Measurements from ENCODE around the gene CEP126.
A peak's percentile ranks its signal among the peaks of the same experiment; 100 is the strongest.

DNA sequence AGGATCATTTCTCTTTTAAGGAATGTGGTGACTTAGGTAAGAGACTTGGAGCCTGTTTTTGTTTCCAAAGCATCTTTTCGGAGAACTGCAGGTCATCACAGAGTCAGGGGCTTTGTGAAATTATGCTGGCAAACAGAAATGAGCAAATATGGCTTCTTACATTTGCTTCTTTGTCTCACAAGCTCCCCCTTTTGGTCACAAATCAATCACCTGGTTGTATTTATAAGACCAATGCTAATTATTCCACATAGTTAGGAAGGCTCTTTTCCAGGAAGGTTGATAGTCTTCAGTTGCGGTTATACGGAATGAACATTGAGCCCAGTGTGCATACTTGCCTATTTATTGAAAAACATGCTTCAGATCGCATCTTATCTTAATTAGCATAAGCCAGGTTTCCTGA lies 34.6 kb upstream of the CEP126 start:
- TF ChIP-seq, protein P1, sequence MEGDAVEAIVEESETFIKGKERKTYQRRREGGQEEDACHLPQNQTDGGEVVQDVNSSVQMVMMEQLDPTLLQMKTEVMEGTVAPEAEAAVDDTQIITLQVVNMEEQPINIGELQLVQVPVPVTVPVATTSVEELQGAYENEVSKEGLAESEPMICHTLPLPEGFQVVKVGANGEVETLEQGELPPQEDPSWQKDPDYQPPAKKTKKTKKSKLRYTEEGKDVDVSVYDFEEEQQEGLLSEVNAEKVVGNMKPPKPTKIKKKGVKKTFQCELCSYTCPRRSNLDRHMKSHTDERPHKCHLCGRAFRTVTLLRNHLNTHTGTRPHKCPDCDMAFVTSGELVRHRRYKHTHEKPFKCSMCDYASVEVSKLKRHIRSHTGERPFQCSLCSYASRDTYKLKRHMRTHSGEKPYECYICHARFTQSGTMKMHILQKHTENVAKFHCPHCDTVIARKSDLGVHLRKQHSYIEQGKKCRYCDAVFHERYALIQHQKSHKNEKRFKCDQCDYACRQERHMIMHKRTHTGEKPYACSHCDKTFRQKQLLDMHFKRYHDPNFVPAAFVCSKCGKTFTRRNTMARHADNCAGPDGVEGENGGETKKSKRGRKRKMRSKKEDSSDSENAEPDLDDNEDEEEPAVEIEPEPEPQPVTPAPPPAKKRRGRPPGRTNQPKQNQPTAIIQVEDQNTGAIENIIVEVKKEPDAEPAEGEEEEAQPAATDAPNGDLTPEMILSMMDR (IDR thresholded peaks at IDR 0.05; ENCODE audit: low read depth, low read length, poor library complexity, severe bottlenecking) = peak; percentile 62
- no peak for TF ChIP-seq EZH2phosphoT487 (IDR thresholded peaks at IDR 0.05; ENCODE audit: borderline replicate concordance, low read length)
